Neuronal stem cell (in vitro differentiated cells): ENCODE data around the gene ZNF627.

Experiments
- DNase-seq: peaks from one replicate; pipeline ENCODE4 v3.0.0-alpha.2; 2013; ENCODE audit warnings: low spot score
- H2AFZ ChIP-seq: one replicate; pipeline ENCODE4 v1.6.1; 2013; ENCODE audit warnings: mild to moderate bottlenecking, low read length, inconsistent platforms
- H2AK5ac ChIP-seq: 2 replicates; pipeline ENCODE4 v1.6.1; 2013; ENCODE audit warnings: low read depth, mild to moderate bottlenecking, inconsistent platforms, low read length, moderate library complexity, mixed read lengths
- H2BK120ac ChIP-seq: 2 replicates; pipeline ENCODE4 v1.6.1; 2013; ENCODE audit warnings: low read depth, mild to moderate bottlenecking, inconsistent platforms, low read length, moderate library complexity, mixed read lengths
- H2BK12ac ChIP-seq: one replicate; pipeline ENCODE4 v1.6.1; 2013; ENCODE audit warnings: low read length, inconsistent platforms
- H2BK15ac ChIP-seq: 2 replicates; pipeline ENCODE4 v1.6.1; 2013; ENCODE audit warnings: mild to moderate bottlenecking, low read length, inconsistent platforms, mixed read lengths
- H2BK5ac ChIP-seq: one replicate; pipeline ENCODE4 v1.6.1; 2013; ENCODE audit warnings: inconsistent platforms, mild to moderate bottlenecking, low read length, moderate library complexity
- H3K14ac ChIP-seq: one replicate; pipeline ENCODE4 v1.6.1; 2013; ENCODE audit warnings: low read length, inconsistent platforms
- H3K18ac ChIP-seq: 2 replicates; pipeline ENCODE4 v1.6.1; 2013; ENCODE audit warnings: low read length, inconsistent platforms
- H3K23ac ChIP-seq: 2 replicates; pipeline ENCODE4 v1.6.1; 2013; ENCODE audit warnings: low read depth, mild to moderate bottlenecking, mixed read lengths, low read length, inconsistent platforms; ENCODE audit not compliant: poor library complexity
- H3K27ac ChIP-seq: replicated peaks from 3 replicates; pipeline ENCODE4 v1.5.1; 2013; ENCODE audit warnings: low read length, inconsistent platforms
- H3K27me3 ChIP-seq, 3 experiments: 2 replicates each; pipeline ENCODE4 v1.6.1; 2013; ENCODE audit warnings: low read length in 3 of 3, mild to moderate bottlenecking in 2 of 3, inconsistent platforms in 1 of 3, low read depth in 1 of 3, mixed read lengths in 1 of 3, moderate library complexity in 1 of 3; ENCODE audit not compliant: control insufficient read depth in 3 of 3, insufficient read depth in 3 of 3
- H3K36me3 ChIP-seq, 2 donors: replicated peaks in 1 of 2; 2 replicates each; pipeline ENCODE4 v1.6.1; 2013; ENCODE audit warnings: low read length in 2 of 2; ENCODE audit not compliant: control insufficient read depth in 2 of 2, insufficient read depth in 2 of 2
- H3K4ac ChIP-seq: 2 replicates; pipeline ENCODE4 v1.6.1; 2013; ENCODE audit warnings: inconsistent platforms, mild to moderate bottlenecking, low read length, moderate library complexity
- H3K4me1 ChIP-seq, 2 donors: 1 replicate in 1 of 2; 2 replicates in 1 of 2; pipeline ENCODE4 v1.6.1; 2013; ENCODE audit warnings: low read length in 2 of 2, low read depth in 1 of 2; ENCODE audit not compliant: control insufficient read depth in 2 of 2, insufficient read depth in 1 of 2
- H3K4me2 ChIP-seq: one replicate; pipeline ENCODE4 v1.6.1; 2013; ENCODE audit warnings: mild to moderate bottlenecking, low read length, inconsistent platforms; ENCODE audit not compliant: insufficient read depth, poor library complexity, severe bottlenecking
- H3K4me3 ChIP-seq, 2 donors: 2 replicates each; pipeline ENCODE4 v1.5.1; 2013; ENCODE audit warnings: low read length in 2 of 2, mild to moderate bottlenecking in 2 of 2, inconsistent platforms in 1 of 2, moderate library complexity in 1 of 2
- H3K79me1 ChIP-seq: one replicate; pipeline ENCODE4 v1.6.1; 2013; ENCODE audit warnings: low read depth, mild to moderate bottlenecking, inconsistent platforms, low read length, moderate library complexity
- H3K9ac ChIP-seq: one replicate; pipeline ENCODE4 v1.6.1; 2013; ENCODE audit warnings: mild to moderate bottlenecking, low read depth, low read length, inconsistent platforms; ENCODE audit not compliant: poor library complexity
- H3K9me3 ChIP-seq, 2 donors: replicated peaks in 1 of 2; 2 replicates each; pipeline versions ENCODE3 to v1.6.1; 2013; ENCODE audit warnings: low read length in 2 of 2, mild to moderate bottlenecking in 2 of 2, inconsistent platforms in 1 of 2, low read depth in 1 of 2, mixed read lengths in 1 of 2, moderate library complexity in 1 of 2; ENCODE audit not compliant: control insufficient read depth in 2 of 2, insufficient read depth in 1 of 2
- H4K8ac ChIP-seq: one replicate; pipeline ENCODE4 v1.6.1; 2013; ENCODE audit warnings: low read depth, mild to moderate bottlenecking, inconsistent platforms, low read length, moderate library complexity
- H4K91ac ChIP-seq: one replicate; pipeline ENCODE4 v1.6.1; 2013; ENCODE audit warnings: low read length, low read depth, mild to moderate bottlenecking, inconsistent platforms; ENCODE audit not compliant: poor library complexity
- WGBS, 2 donors: extraction: QIAGEN DNeasy Blood & Tissue Kit; methylation state at CpG; one replicate each; pipeline ENCODE4 v1.1.7; 2013; ENCODE audit warnings: missing lambda C conversion rate in 2 of 2, mixed read lengths in 1 of 2; ENCODE audit not compliant: insufficient read length in 2 of 2, insufficient replicate concordance in 1 of 2; ENCODE audit errors: extremely low coverage in 2 of 2; 5-methylcytosine and 5-hydroxymethylcytosine counted together

Gene ZNF627

GRCh38 chr19:11578258-11579142 lies 18.8 kb upstream of the ZNF627 start:
- peak overlapping the region; percentile 7 for H4K8ac ChIP-seq
- DNase-seq = no peak
- peaks cover 6 to 9% of the 10 kb centered on the region in 2 donors for H3K4me1 ChIP-seq
- peak overlapping the region; percentile 74 for H2BK120ac ChIP-seq
- H3K27me3 ChIP-seq = peaks cover 0 to 14% (median 5%) of the 10 kb centered on the region in 3 experiments
- peak overlapping the region; percentile 66 for H3K4ac ChIP-seq
- H2BK5ac ChIP-seq = no peak overlapping the region
- no CpG with 5 or more reads among the region's 62 CpGs for WGBS, 2 donors
- peak overlapping the region; percentile 97 for H2BK15ac ChIP-seq
- H2AFZ ChIP-seq = peak overlapping the region; percentile 81
- H3K79me1 ChIP-seq = no peaks in the 10 kb centered on the region
- H3K14ac ChIP-seq = peak overlapping the region; percentile 82
- no peak overlapping the region for H4K91ac ChIP-seq
- peak overlapping the region in 1 of 2 donors; percentile 47 for H3K4me3 ChIP-seq
- peaks cover 0 to 2% of the 10 kb centered on the region in 2 donors for H3K9me3 ChIP-seq
- H3K18ac ChIP-seq = peak overlapping the region; percentile 95
- H3K9ac ChIP-seq = peak overlapping the region; percentile 77
- H3K23ac ChIP-seq = peak overlapping the region; percentile 93
- H2BK12ac ChIP-seq = peak overlapping the region; percentile 2
- peak overlapping the region; percentile 40 for H3K4me2 ChIP-seq
- peak overlapping the region; percentile 81 for H2AK5ac ChIP-seq
- no peak overlapping the region for H3K27ac ChIP-seq
- no peaks in the 10 kb centered on the region for H3K36me3 ChIP-seq

DNA sequence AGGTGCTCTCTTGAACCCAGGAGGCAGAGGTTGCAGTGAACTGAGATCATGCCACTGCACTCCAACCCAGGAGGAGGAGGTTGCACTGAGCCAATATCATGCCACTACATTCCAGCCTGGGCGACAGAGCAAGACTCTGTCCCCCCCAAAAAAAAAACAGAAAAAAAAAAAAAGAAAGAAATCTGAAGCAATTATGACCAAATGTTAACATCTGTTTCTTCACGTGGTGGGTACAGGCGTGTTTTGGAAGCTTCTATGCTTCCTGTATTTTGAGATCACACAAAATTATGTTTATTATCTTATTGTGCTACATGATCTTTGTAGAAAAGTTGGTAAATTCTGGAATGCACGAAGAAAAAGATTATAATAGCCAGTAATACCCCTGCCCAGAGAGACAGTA lies 17.2 kb upstream of the ZNF627 start:
- no peak for DNase-seq
- WGBS, 2 donors = no CpG with 5 or more reads among the region's 4 CpGs
- Histone ChIP-seq H3K79me1 (no peaks in the 10 kb centered on the region), H2BK120ac (no peak overlapping the region), H3K27me3 (peaks cover 0 to 14% (median 5%) of the 10 kb centered on the region in 3 experiments), H3K4me1 (peaks cover 6 to 9% of the 10 kb centered on the region in 2 donors), H2BK5ac (no peak overlapping the region), H3K4me2 (no peak overlapping the region), H2AFZ (no peak overlapping the region), H3K23ac (no peak overlapping the region), H3K18ac (no peak overlapping the region), H2BK15ac (no peak overlapping the region), H3K4me3 (no peak overlapping the region), H3K36me3 (no peaks in the 10 kb centered on the region), H3K9me3 (peaks cover 0 to 2% of the 10 kb centered on the region in 2 donors), H3K9ac (no peak overlapping the region), H4K91ac (no peak overlapping the region), H4K8ac (no peak overlapping the region), H3K14ac (no peak overlapping the region), H3K27ac (no peak overlapping the region), H3K4ac (no peak overlapping the region), H2BK12ac (no peak overlapping the region), H2AK5ac (no peak overlapping the region)

DNA sequence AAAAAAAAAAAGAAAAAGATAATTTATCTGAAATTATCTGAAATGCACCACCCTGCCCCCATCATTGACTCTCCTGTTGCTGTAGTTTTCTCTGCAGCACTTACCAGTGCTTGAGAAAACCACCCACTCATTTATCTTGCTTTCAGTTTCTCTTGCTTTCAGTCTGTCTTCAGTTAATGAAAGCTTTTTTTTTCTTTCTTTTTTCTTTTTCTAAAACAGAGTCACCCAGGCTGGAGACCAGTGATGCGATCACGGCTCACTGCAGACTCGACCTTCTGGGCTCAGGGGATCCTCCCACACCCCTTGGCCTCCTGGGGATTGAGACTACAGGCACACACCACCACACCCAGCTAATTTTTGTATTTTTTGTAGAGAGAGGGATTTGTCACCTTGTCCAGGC lies 15.5 kb upstream of the ZNF627 start:
- no peak overlapping the region for H3K27ac ChIP-seq
- peaks cover 6 to 9% of the 10 kb centered on the region in 2 donors for H3K4me1 ChIP-seq
- H2AK5ac ChIP-seq = no peak overlapping the region
- no peak overlapping the region for H2BK15ac ChIP-seq
- H3K23ac ChIP-seq = no peak overlapping the region
- no peak overlapping the region for H4K8ac ChIP-seq
- no peaks in the 10 kb centered on the region for H3K79me1 ChIP-seq
- no peak overlapping the region for H4K91ac ChIP-seq
- H3K27me3 ChIP-seq = peaks cover 0 to 14% (median 5%) of the 10 kb centered on the region in 3 experiments
- no CpG with 5 or more reads among the region's 3 CpGs for WGBS, 2 donors
- no peak overlapping the region for H3K4me2 ChIP-seq
- H2BK5ac ChIP-seq = no peak overlapping the region
- no peak overlapping the region for H3K9ac ChIP-seq
- H3K9me3 ChIP-seq = peaks cover 0 to 2% of the 10 kb centered on the region in 2 donors
- H3K4me3 ChIP-seq = no peak overlapping the region
- H2BK12ac ChIP-seq = no peak overlapping the region
- no peak overlapping the region for H3K4ac ChIP-seq
- no peak for DNase-seq
- H2AFZ ChIP-seq = no peak overlapping the region
- H3K14ac ChIP-seq = no peak overlapping the region
- H2BK120ac ChIP-seq = no peak overlapping the region
- H3K36me3 ChIP-seq = no peaks in the 10 kb centered on the region
- no peak overlapping the region for H3K18ac ChIP-seq

- no peak overlapping the region for H2AFZ ChIP-seq
- no peak for DNase-seq
- no peak overlapping the region for H4K91ac ChIP-seq
- H3K4ac ChIP-seq = no peak overlapping the region
- no peak overlapping the region for H3K4me2 ChIP-seq
- H3K36me3 ChIP-seq = no peaks in the 10 kb centered on the region
- H2BK5ac ChIP-seq = no peak overlapping the region
- no peak overlapping the region for H3K27ac ChIP-seq
- H3K23ac ChIP-seq = no peak overlapping the region
- no peaks in the 10 kb centered on the region for H3K27me3 ChIP-seq
- no peak overlapping the region for H2BK15ac ChIP-seq
- no CpG with 5 or more reads among the region's 6 CpGs for WGBS, 2 donors
- no peak overlapping the region for H2BK12ac ChIP-seq
- no peak overlapping the region for H2AK5ac ChIP-seq
- no peaks in the 10 kb centered on the region for H3K4me1 ChIP-seq
- H3K79me1 ChIP-seq = no peaks in the 10 kb centered on the region
- H3K9me3 ChIP-seq = no peaks in the 10 kb centered on the region
- H3K14ac ChIP-seq = no peak overlapping the region
- H2BK120ac ChIP-seq = no peak overlapping the region
- no peak overlapping the region for H3K18ac ChIP-seq
- H4K8ac ChIP-seq = no peak overlapping the region
- no peak overlapping the region for H3K4me3 ChIP-seq
- H3K9ac ChIP-seq = no peak overlapping the region
Observed at GRCh38 chr19:11586331-11586730, 11.0 kb upstream of the ZNF627 start.
